GM21528 (cell line): ENCODE measurements around the gene KLHL17.
"Not testable (repeated sequence)": the region's sequence is repeated elsewhere in the genome, so short reads cannot be mapped to it uniquely, and the experiment has no call there.

Experiments
- ATAC-seq: cut with Tn5 transposase; IDR thresholded peaks from one replicate; pipeline ENCODE4 v1.9.1; 2021; ENCODE audit warnings: mild to moderate bottlenecking, moderate library complexity; ENCODE audit not compliant: unreplicated experiment, low FRiP score

The KLHL17 gene

GRCh38 chr1:935751-936231 lies 24.6 kb upstream of the KLHL17 start:
- no peak for ATAC-seq

DNA sequence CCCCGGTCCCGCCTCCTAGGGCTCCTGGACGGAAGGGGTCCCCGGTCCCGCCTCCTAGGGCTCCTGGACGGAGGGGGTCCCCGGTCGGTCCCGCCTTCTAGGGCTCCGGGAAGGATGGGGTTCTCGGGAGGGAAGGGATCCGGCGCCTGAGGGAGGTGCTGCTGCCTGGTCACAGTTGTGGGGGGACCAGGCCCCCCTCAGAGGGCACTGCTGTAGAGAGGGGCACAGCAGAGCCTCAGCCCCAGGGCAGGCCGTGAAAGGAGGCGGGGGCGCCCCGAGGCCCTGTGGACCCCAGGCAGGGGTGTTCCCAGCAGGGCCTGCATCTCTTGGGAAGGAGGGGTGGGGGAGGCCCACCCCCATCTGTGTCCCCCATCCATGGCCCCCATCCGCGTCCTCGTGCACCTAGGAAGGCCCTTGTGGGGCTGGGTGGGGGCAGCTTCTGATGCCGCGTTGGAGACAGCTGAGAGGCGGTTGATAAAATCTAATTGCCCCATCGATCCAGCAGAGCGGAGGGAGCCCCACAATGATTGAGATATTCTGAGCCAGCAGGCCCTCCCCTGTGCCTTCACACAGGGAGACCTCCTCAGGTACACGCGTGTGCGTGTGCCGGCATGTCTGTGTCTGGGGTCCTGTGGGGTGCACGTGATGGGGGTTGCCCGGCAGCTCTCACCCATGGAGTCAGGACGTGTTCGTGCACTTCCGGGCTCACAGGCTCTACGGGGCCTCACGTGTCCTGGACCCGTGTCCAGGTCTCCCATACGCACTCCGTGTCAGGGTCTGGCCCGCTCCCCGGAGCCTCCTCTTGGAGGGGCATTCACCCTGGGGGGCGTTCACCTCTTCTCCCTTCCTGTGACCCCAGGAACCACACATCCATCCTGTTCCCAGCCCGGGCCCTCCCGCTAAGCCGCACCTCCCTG lies 23.8 kb upstream of the KLHL17 start:
- ATAC-seq: no peak

DNA sequence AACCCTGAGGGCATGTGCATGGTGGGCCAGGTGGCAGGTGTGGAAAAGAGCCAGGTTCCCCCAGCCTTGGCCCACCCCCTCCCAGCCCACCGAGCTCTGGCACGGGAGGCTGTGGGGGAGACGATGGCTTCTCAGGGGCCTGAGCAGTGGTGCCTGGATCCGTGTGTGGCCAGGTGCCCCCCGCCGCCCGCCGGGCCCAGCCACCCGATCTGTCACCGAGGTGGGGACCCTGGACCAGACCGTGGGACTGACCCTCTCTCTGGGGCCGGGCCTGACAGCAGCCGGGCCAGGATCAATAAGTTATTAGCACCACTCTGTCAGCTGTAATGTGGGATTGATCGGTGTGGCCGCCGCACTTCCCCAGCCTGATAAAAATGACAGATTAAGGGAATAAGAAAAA lies 22.9 kb upstream of the KLHL17 start:
- no peak for ATAC-seq

DNA sequence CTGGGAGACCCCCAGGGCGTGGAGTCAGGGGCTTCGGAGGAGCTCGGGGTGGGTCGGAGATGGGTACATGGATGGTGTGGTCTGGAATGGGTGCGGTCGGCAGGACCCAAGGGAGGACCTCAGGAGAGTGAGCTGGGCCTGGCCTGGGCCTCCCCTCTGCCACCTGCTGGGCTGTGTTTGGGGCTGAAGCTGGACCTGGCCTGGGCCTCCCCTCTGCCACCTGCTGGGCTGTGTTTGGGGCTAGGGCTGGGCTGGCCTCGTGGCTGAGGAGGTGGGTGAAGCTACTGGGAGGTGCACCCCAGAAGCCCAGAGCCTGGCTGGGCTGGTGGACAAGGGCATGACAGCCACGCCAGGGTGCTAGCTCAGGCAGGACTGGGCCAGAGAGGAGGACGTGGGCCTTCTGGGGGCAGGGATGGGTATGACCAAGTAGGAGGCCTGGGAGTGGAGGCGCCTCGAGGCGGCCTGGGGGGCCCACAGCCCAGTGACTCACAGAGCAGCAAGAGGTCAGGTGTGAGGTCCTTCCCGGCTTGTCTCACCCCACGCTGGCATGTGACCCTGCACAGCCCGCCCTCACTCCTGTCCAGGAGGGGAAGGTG lies 22.2 kb upstream of the KLHL17 start:
- no peak for ATAC-seq

- ATAC-seq: no peak
These were observed 21.5 kb upstream of the KLHL17 start for GRCh38 chr1:938711-939489.

DNA sequence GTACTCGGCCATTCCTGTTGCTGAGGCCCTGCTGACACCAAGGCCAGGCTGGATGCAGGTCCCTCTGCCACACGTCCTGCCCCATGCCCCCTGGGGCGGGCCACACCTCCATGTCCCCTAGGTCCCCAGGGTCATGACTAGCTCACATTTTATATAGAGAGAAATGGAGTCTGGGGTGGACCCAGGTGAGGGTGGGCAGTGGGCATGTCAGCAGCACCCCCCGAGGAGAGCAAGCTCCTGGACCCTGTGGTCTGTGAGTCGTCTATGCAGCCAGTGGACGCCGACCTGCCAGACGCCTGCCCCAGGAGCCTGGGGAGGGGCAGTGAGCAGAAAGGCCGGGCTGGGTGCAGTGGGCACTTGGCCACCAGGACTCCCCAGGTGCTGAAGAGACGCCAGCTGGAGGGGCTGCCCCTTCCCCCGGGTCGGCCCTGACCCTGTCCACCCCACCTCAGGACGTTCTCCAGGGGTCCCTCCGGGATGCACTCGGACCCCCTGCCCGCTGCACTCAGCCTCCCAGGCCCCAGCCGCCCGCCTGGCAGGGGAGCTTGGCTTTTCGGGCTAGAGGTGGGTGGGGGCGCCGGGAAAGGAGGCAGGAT lies 20.8 kb upstream of the KLHL17 start:
- no peak for ATAC-seq

- no peak for ATAC-seq
These were observed 20.0 kb upstream of the KLHL17 start for GRCh38 chr1:940107-941014.

DNA sequence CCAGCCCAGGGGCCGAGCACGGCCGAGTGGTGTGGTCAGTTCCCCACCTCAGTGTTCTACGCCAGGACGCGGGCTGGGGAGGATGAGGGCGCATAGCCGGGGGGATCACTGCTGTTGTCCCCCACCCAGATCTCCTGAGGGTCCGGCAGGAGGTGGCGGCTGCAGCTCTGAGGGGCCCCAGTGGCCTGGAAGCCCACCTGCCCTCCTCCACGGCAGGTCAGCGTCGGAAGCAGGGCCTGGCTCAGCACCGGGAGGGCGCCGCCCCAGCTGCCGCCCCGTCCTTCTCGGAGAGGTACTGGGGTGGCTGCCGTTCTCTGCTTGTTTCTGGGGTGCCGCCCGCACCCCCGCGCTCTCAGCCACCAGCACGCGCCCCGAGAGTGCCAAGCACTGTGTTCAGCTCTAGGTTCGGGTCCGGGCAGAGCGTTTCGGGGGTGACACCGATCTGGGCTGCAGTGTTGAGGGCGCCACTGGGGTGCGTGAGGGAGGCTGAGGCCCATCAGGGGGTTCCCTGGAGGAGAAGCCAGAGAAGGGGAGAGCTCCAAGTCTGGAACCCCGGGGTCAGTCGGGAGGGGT lies 19.3 kb upstream of the KLHL17 start:
- no peak for ATAC-seq

DNA sequence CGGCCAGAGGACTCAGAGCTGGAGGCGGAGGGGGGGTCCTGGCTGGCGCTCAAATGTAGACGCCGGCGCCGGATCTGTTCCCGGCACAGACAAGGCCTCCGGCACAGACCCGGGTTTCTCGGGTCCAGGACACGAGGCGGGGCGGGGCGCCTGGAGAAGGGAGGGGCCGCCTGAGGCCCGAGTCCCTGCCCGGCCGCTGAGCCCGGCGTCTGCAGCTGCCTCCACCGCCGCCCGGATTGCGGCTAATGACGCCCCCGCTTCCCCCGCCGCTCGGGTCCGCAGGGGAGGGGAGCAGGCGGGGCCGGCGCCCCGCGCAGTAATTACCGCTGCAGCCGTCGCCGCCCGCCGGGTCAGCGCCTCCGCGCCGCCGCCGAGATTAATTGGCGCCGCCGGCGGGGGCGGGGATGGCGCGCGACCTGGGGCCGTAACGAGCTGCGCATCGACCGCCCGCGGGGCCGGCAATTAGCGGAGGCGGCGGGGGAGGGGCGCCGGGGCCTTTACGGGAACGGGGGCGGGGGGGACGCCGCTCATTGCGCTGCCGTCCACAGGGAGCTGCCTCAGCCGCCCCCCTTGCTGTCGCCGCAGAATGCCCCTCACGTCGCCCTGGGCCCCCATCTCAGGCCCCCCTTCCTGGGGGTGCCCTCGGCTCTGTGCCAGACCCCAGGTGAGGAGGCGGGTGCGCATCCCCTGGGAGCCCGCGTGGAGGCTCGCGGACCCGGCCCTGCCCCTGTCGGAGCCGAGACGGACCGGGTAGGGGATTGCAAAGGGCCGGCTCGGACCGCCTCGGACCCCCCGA lies 18.6 kb upstream of the KLHL17 start:
- no peak for ATAC-seq

GRCh38 chr1:942411-942821 lies 18.0 kb upstream of the KLHL17 start:
- no peak for ATAC-seq

- ATAC-seq: no peak
These were observed 17.4 kb upstream of the KLHL17 start for GRCh38 chr1:942864-943533.

DNA sequence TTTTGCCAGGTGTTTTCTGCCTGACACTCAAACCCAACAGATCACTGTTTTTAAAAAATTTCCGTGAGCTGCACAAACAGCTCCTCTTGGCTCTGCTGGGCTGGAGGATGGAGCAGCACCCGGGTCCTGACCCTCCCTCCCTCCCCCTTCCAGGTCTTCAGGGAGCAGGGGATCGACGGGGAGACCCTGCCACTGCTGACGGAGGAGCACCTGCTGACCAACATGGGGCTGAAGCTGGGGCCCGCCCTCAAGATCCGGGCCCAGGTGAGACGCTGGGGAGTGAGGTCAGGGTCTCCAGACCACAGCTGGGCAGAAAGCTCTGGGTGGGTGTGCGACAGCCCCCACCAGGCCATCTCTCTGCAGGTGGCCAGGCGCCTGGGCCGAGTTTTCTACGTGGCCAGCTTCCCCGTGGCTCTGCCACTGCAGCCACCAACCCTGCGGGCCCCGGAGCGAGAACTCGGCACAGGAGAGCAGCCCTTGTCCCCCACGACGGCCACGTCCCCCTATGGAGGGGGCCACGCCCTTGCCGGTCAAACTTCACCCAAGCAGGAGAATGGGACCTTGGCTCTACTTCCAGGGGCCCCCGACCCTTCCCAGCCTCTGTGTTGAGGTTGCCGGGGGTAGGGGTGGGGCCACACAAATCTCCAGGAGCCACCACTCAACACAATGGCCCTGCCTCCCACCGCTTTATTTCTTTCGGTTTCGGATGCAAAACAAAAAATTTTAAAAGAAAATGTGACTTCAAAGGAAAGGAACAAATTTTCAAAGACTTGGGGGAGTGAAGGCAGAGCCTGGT lies 16.6 kb upstream of the KLHL17 start:
- no peak for ATAC-seq

- ATAC-seq: no peak
These were observed 15.8 kb upstream of the KLHL17 start for GRCh38 chr1:944341-945325.

DNA sequence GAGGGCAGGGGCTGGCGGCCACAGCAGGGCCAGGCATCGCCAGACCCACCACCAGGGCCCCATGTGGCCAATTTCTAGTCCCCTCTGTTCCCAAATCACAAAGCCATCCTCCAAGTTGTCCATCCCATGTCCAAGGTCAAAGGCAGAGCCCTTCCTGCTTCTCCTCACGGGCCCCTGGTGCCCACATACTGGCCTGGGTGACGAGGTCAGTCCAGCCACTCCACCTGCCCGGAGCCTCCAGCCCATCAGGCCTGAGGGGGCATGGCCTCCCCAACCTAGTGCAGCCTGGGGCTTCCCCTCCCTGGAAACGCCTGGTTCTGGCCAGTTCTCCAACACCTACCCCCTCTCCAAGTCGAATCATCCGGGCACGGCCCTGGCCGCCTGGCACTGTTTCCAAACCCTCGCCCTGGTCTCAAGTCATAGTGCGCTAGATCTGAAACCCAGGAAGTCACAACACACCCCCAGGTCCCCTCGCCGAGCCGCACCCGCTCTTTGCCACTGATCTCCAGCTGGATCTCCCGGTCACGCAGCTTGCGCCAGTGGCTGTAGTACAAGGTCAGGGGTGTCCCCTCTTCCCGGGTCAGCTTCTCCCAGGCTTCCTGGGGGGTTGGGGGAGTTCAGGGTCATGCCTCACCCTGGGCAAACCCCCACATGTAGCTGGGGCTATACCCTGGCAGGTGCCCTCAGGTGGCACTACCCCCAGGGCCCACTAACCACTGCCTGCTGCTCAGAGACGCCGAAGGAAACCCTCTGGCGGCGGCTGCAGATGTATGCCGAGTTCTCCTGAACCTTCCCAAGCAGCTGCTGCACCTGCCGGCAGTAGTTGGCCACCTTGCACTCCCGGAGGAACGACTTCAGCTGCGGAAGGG lies 14.5 kb upstream of the KLHL17 start:
- ATAC-seq: no peak

GRCh38 chr1:946811-947210 lies 13.6 kb upstream of the KLHL17 start:
- not testable (repeated sequence) for ATAC-seq
